Measurements from ENCODE around the gene DGKG.

Gene DGKG

GRCh38 chr3:186141790-186142189 lies 220.2 kb downstream of the DGKG start:
- no peak overlapping the region for H3K23ac ChIP-seq (ENCODE audit: low read length)
- H3K27ac ChIP-seq (ENCODE audit: low read depth, low read length): no peak overlapping the region
- H3K27me3 ChIP-seq (ENCODE audit: insufficient read depth, low read length): no peaks in the 10 kb centered on the region
- no peak overlapping the region for H3K4me2 ChIP-seq (ENCODE audit: low read length)
- no peak overlapping the region for H3K9ac ChIP-seq (ENCODE audit: low read length)
- WGBS (ENCODE audit: extremely low coverage, insufficient coverage, insufficient read length): no CpG with 5 or more reads among the region's 2 CpGs
- no peak overlapping the region for H4K12ac ChIP-seq (ENCODE audit: low read depth, low read length)
- H3K79me1 ChIP-seq (ENCODE audit: low read length): no peaks in the 10 kb centered on the region
- DNase-seq: no peak
- no peak overlapping the region for H2BK5ac ChIP-seq (ENCODE audit: low read depth, low read length, poor library complexity)
- no peak overlapping the region for H2AK5ac ChIP-seq (ENCODE audit: low read length)
- no peaks in the 10 kb centered on the region for H3K79me2 ChIP-seq (ENCODE audit: control insufficient read depth, insufficient read depth, low read length, poor library complexity)
- no peak overlapping the region for H2BK12ac ChIP-seq (ENCODE audit: low read length)
- no peak overlapping the region for H3K14ac ChIP-seq (ENCODE audit: low read length)
- H3K4me3 ChIP-seq (ENCODE audit: low read depth, low read length): no peak overlapping the region
- no peaks in the 10 kb centered on the region for H3K9me3 ChIP-seq (ENCODE audit: insufficient read depth, low read depth, low read length)
- H2AFZ ChIP-seq (ENCODE audit: insufficient read depth, low read length, poor library complexity): no peak overlapping the region
- no peak overlapping the region for H3K18ac ChIP-seq (ENCODE audit: low read length)
- no peak overlapping the region for H2BK120ac ChIP-seq (ENCODE audit: insufficient read depth, low read length, poor library complexity)
- no peaks in the 10 kb centered on the region for H3K4me1 ChIP-seq (ENCODE audit: control insufficient read depth in 1 of 2, insufficient read depth in 2 of 2, low read length in 2 of 2)
- no peak overlapping the region for H4K8ac ChIP-seq (ENCODE audit: low read depth, low read length)
- no peak overlapping the region for H3K4ac ChIP-seq (ENCODE audit: low read depth, low read length)
- H4K91ac ChIP-seq (ENCODE audit: low read depth, low read length): no peak overlapping the region
- no peaks in the 10 kb centered on the region for H3K36me3 ChIP-seq (ENCODE audit: control insufficient read depth in 1 of 2, insufficient read depth in 2 of 2, low read length in 2 of 2)

GRCh38 chr3:186138272-186138981 lies 223.6 kb downstream of the DGKG start:
- H4K12ac ChIP-seq (ENCODE audit: low read depth, low read length): no peak overlapping the region
- no peak overlapping the region for H2BK12ac ChIP-seq (ENCODE audit: low read length)
- no peak overlapping the region for H3K4me3 ChIP-seq (ENCODE audit: low read depth, low read length)
- H3K79me2 ChIP-seq (ENCODE audit: control insufficient read depth, insufficient read depth, low read length, poor library complexity): no peaks in the 10 kb centered on the region
- no peak overlapping the region for H4K8ac ChIP-seq (ENCODE audit: low read depth, low read length)
- H3K9me3 ChIP-seq (ENCODE audit: insufficient read depth, low read depth, low read length): no peaks in the 10 kb centered on the region
- H3K4me2 ChIP-seq (ENCODE audit: low read length): no peak overlapping the region
- H3K79me1 ChIP-seq (ENCODE audit: low read length): no peaks in the 10 kb centered on the region
- WGBS (ENCODE audit: extremely low coverage, insufficient coverage, insufficient read length): 100% methylated on average over 2 of the region's 12 CpGs
- H3K18ac ChIP-seq (ENCODE audit: low read length): no peak overlapping the region
- no peak overlapping the region for H3K27ac ChIP-seq (ENCODE audit: low read depth, low read length)
- H4K91ac ChIP-seq (ENCODE audit: low read depth, low read length): no peak overlapping the region
- H3K27me3 ChIP-seq (ENCODE audit: insufficient read depth, low read length): no peaks in the 10 kb centered on the region
- H2BK120ac ChIP-seq (ENCODE audit: insufficient read depth, low read length, poor library complexity): no peak overlapping the region
- H3K23ac ChIP-seq (ENCODE audit: low read length): no peak overlapping the region
- H3K4me1 ChIP-seq (ENCODE audit: control insufficient read depth in 1 of 2, insufficient read depth in 2 of 2, low read length in 2 of 2): no peaks in the 10 kb centered on the region
- no peak for DNase-seq
- H2BK5ac ChIP-seq (ENCODE audit: low read depth, low read length, poor library complexity): no peak overlapping the region
- no peaks in the 10 kb centered on the region for H3K36me3 ChIP-seq (ENCODE audit: control insufficient read depth in 1 of 2, insufficient read depth in 2 of 2, low read length in 2 of 2)
- no peak overlapping the region for H3K14ac ChIP-seq (ENCODE audit: low read length)
- H2AFZ ChIP-seq (ENCODE audit: insufficient read depth, low read length, poor library complexity): no peak overlapping the region
- H3K4ac ChIP-seq (ENCODE audit: low read depth, low read length): no peak overlapping the region
- no peak overlapping the region for H2AK5ac ChIP-seq (ENCODE audit: low read length)
- no peak overlapping the region for H3K9ac ChIP-seq (ENCODE audit: low read length)

GRCh38 chr3:186137051-186137685 lies 224.9 kb downstream of the DGKG start:
- Histone ChIP-seq H3K4me2 (ENCODE audit: low read length) (no peak overlapping the region), H4K12ac (ENCODE audit: low read depth, low read length) (no peak overlapping the region), H4K91ac (ENCODE audit: low read depth, low read length) (no peak overlapping the region), H3K14ac (ENCODE audit: low read length) (no peak overlapping the region), H3K9ac (ENCODE audit: low read length) (no peak overlapping the region), H3K79me1 (ENCODE audit: low read length) (no peaks in the 10 kb centered on the region), H3K4me1 (ENCODE audit: control insufficient read depth in 1 of 2, insufficient read depth in 2 of 2, low read length in 2 of 2) (no peaks in the 10 kb centered on the region), H3K27ac (ENCODE audit: low read depth, low read length) (no peak overlapping the region), H2BK5ac (ENCODE audit: low read depth, low read length, poor library complexity) (no peak overlapping the region), H3K9me3 (ENCODE audit: insufficient read depth, low read depth, low read length) (no peaks in the 10 kb centered on the region), H3K23ac (ENCODE audit: low read length) (no peak overlapping the region), H2BK12ac (ENCODE audit: low read length) (no peak overlapping the region), H3K79me2 (ENCODE audit: control insufficient read depth, insufficient read depth, low read length, poor library complexity) (no peaks in the 10 kb centered on the region), H2AFZ (ENCODE audit: insufficient read depth, low read length, poor library complexity) (no peak overlapping the region), H3K4ac (ENCODE audit: low read depth, low read length) (no peak overlapping the region), H2BK120ac (ENCODE audit: insufficient read depth, low read length, poor library complexity) (no peak overlapping the region), H3K18ac (ENCODE audit: low read length) (no peak overlapping the region), H3K27me3 (ENCODE audit: insufficient read depth, low read length) (no peaks in the 10 kb centered on the region), H2AK5ac (ENCODE audit: low read length) (no peak overlapping the region), H3K36me3 (ENCODE audit: control insufficient read depth in 1 of 2, insufficient read depth in 2 of 2, low read length in 2 of 2) (no peaks in the 10 kb centered on the region), H4K8ac (ENCODE audit: low read depth, low read length) (no peak overlapping the region), H3K4me3 (ENCODE audit: low read depth, low read length) (no peak overlapping the region)
- DNase-seq: peak; percentile 88 to 90
- no CpG with 5 or more reads among the region's 15 CpGs for WGBS (ENCODE audit: extremely low coverage, insufficient coverage, insufficient read length)

GRCh38 chr3:186133980-186134379 lies 228.1 kb downstream of the DGKG start:
- no peak overlapping the region for H4K12ac ChIP-seq (ENCODE audit: low read depth, low read length)
- no peak overlapping the region for H3K4me3 ChIP-seq (ENCODE audit: low read depth, low read length)
- no peaks in the 10 kb centered on the region for H3K79me2 ChIP-seq (ENCODE audit: control insufficient read depth, insufficient read depth, low read length, poor library complexity)
- H3K9me3 ChIP-seq (ENCODE audit: insufficient read depth, low read depth, low read length): no peaks in the 10 kb centered on the region
- H3K36me3 ChIP-seq (ENCODE audit: control insufficient read depth in 1 of 2, insufficient read depth in 2 of 2, low read length in 2 of 2): no peaks in the 10 kb centered on the region
- H3K23ac ChIP-seq (ENCODE audit: low read length): no peak overlapping the region
- no peak overlapping the region for H3K4me2 ChIP-seq (ENCODE audit: low read length)
- no peak overlapping the region for H3K9ac ChIP-seq (ENCODE audit: low read length)
- H3K4me1 ChIP-seq (ENCODE audit: control insufficient read depth in 1 of 2, insufficient read depth in 2 of 2, low read length in 2 of 2): no peaks in the 10 kb centered on the region
- no peak overlapping the region for H2BK120ac ChIP-seq (ENCODE audit: insufficient read depth, low read length, poor library complexity)
- no peak overlapping the region for H3K14ac ChIP-seq (ENCODE audit: low read length)
- no peak overlapping the region for H2BK5ac ChIP-seq (ENCODE audit: low read depth, low read length, poor library complexity)
- no peak overlapping the region for H4K91ac ChIP-seq (ENCODE audit: low read depth, low read length)
- no peak overlapping the region for H3K4ac ChIP-seq (ENCODE audit: low read depth, low read length)
- DNase-seq: no peak
- no peaks in the 10 kb centered on the region for H3K79me1 ChIP-seq (ENCODE audit: low read length)
- no CpG with 5 or more reads among the region's 5 CpGs for WGBS (ENCODE audit: extremely low coverage, insufficient coverage, insufficient read length)
- H3K27ac ChIP-seq (ENCODE audit: low read depth, low read length): no peak overlapping the region
- H2AFZ ChIP-seq (ENCODE audit: insufficient read depth, low read length, poor library complexity): no peak overlapping the region
- H4K8ac ChIP-seq (ENCODE audit: low read depth, low read length): no peak overlapping the region
- H3K18ac ChIP-seq (ENCODE audit: low read length): no peak overlapping the region
- no peak overlapping the region for H2AK5ac ChIP-seq (ENCODE audit: low read length)
- H3K27me3 ChIP-seq (ENCODE audit: insufficient read depth, low read length): no peaks in the 10 kb centered on the region
- no peak overlapping the region for H2BK12ac ChIP-seq (ENCODE audit: low read length)
